Prostate gland (tissue), 2 donors: ENCODE data around the gene SORBS1.

Source experiments
- POLR2A ChIP-seq: fragments of 450-650 bp; IDR thresholded peaks from one replicate; pipeline ENCODE4 v1.6.1; 2016; ENCODE audit warnings: antibody characterized with exemption, mild to moderate bottlenecking
- TF ChIP-seq, protein P1 (sequence below), 4 experiments: fragments of 200-600 bp in 2 of 4; fragments of 450-650 bp in 2 of 4; sonication (generic) in 2 of 4; IDR thresholded peaks; 1 replicate in 3 of 4; 2 replicates in 1 of 4; pipeline ENCODE4 v1.5.1; 2016 to 2019; ENCODE audit warnings: antibody characterized with exemption in 4 of 4, mild to moderate bottlenecking in 2 of 4, moderate library complexity in 2 of 4

DNA sequence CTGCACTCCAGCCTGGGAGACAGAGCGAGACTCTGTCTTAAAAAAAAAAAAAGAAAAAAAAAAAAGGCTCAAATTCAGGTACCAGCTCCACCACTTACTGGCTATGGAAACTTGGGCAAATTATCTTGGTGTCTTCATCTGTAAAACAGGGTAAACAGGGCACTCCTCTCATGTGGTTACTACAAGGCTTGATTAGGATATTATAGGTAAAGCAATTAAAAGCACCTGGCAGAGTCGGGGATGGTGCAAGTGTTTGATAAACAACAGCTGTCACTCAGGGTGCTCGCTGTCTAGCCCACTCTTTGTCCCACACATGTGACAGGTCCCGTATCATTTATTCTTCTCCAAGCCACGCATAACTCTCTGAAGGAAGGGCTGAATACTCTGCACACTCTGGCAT lies 96.9 kb downstream of the SORBS1 start:
- TF ChIP-seq POLR2A: no peak
- TF ChIP-seq, protein P1, sequence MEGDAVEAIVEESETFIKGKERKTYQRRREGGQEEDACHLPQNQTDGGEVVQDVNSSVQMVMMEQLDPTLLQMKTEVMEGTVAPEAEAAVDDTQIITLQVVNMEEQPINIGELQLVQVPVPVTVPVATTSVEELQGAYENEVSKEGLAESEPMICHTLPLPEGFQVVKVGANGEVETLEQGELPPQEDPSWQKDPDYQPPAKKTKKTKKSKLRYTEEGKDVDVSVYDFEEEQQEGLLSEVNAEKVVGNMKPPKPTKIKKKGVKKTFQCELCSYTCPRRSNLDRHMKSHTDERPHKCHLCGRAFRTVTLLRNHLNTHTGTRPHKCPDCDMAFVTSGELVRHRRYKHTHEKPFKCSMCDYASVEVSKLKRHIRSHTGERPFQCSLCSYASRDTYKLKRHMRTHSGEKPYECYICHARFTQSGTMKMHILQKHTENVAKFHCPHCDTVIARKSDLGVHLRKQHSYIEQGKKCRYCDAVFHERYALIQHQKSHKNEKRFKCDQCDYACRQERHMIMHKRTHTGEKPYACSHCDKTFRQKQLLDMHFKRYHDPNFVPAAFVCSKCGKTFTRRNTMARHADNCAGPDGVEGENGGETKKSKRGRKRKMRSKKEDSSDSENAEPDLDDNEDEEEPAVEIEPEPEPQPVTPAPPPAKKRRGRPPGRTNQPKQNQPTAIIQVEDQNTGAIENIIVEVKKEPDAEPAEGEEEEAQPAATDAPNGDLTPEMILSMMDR (IDR thresholded peaks at IDR 0.05): no peak
